Esophagus muscularis mucosa (tissue), 4 donors: ENCODE data around the gene SLC37A1. TPM values are rescaled to one million over a fixed set of nuclear protein-coding genes. Genes with fewer than 3 reads are reported as not detected.

Experiments
- DNase-seq: peaks from one replicate; pipeline ENCODE4 v3.0.0-alpha.2; 2017; ENCODE audit errors: extremely low spot score
- H3K27ac ChIP-seq, 4 donors: fragments of 200-600 bp; sonication (generic); replicated peaks in 1 of 4; 1 replicate in 3 of 4; 2 replicates in 1 of 4; pipeline ENCODE4 v1.5.1; 2016 to 2019; ENCODE audit warnings: mild to moderate bottlenecking in 1 of 4
- H3K27me3 ChIP-seq, 4 donors: fragments of 200-600 bp; sonication (generic); one replicate each; pipeline versions ENCODE4 v1.5.1 to v1.6.0; 2016 to 2019
- H3K36me3 ChIP-seq, 4 donors: fragments of 200-600 bp; sonication (generic); one replicate each; pipeline ENCODE4 v1.5.1; 2016 to 2019
- H3K4me1 ChIP-seq, 4 donors: fragments of 200-600 bp; sonication (generic); one replicate each; pipeline ENCODE4 v1.5.1; 2016 to 2019
- H3K4me3 ChIP-seq, 4 donors: fragments of 200-600 bp; sonication (generic); 1 replicate in 2 of 4; 2 replicates in 2 of 4; pipeline ENCODE4 v1.5.1; 2016 to 2019; ENCODE audit warnings: mild to moderate bottlenecking in 4 of 4, moderate library complexity in 1 of 4
- H3K9me3 ChIP-seq, 4 donors: fragments of 200-600 bp; sonication (generic); 1 replicate in 3 of 4; 2 replicates in 1 of 4; pipeline ENCODE4 v1.5.1; 2016 to 2019
- EP300 ChIP-seq: sonication (generic); formaldehyde crosslinking; IDR thresholded peaks from one replicate; pipeline ENCODE4 v1.6.1; 2017; ENCODE audit warnings: antibody characterized with exemption
- POLR2A ChIP-seq: fragments of 450-650 bp; IDR thresholded peaks from one replicate; pipeline ENCODE4 v1.6.1; 2017; ENCODE audit warnings: antibody characterized with exemption, moderate library complexity, mild to moderate bottlenecking, low read depth
- POLR2AphosphoS5 ChIP-seq, 2 donors: sonication (generic); formaldehyde crosslinking; IDR thresholded peaks; one replicate each; pipeline ENCODE4 v1.6.1; 2017; ENCODE audit warnings: antibody characterized with exemption in 2 of 2
- WGBS: methylation state at CpG from one replicate; pipeline ENCODE4 v1.1.5; 2018; 5-methylcytosine and 5-hydroxymethylcytosine counted together
- intact Hi-C: fragments of 100-400 bp; cut with DNase I; formaldehyde crosslinking; loops from one replicate; pipeline ENCODE4 v1.15.1; 2023
- total RNA-seq, 4 donors: library from RNA; depleted of rRNA; stranded (reverse); fragments of >200 nt; gene quantifications; one replicate each; pipeline versions ENCODE4 v1.1.0 to v1.2.1, GENCODE V29; 2016
- TF ChIP-seq, protein P1 (sequence below), 3 experiments: fragments of 200-600 bp in 2 of 3; fragments of 450-650 bp in 1 of 3; sonication (generic) in 2 of 3; IDR thresholded peaks; one replicate each; pipeline ENCODE4 v1.5.1; 2017 to 2019; ENCODE audit warnings: antibody characterized with exemption in 3 of 3, mild to moderate bottlenecking in 2 of 3, moderate library complexity in 1 of 3

Gene SLC37A1
- total RNA-seq, result 10 to 100 TPM in 1 of 4 donors, 1 to 10 TPM in 3; 5.4 to 11.1 (median 7.1) TPM

GRCh38 chr21:42513151-42513984, at the start of gene SLC37A1:
SLC37A1 (plus strand) TSS chr21:42513852; CDS start chr21:42518455, 4,603 bp downstream.
- no peak for DNase-seq
- no peaks in the 10 kb centered on the region for H3K9me3 ChIP-seq
- H3K36me3 ChIP-seq, result peaks cover 0 to 6% (median 5%) of the 10 kb centered on the region in 4 donors
- H3K27ac ChIP-seq, result peak within 1 kb of the TSS; percentile 64 to 78 (median 69)
- TF ChIP-seq, protein P1, sequence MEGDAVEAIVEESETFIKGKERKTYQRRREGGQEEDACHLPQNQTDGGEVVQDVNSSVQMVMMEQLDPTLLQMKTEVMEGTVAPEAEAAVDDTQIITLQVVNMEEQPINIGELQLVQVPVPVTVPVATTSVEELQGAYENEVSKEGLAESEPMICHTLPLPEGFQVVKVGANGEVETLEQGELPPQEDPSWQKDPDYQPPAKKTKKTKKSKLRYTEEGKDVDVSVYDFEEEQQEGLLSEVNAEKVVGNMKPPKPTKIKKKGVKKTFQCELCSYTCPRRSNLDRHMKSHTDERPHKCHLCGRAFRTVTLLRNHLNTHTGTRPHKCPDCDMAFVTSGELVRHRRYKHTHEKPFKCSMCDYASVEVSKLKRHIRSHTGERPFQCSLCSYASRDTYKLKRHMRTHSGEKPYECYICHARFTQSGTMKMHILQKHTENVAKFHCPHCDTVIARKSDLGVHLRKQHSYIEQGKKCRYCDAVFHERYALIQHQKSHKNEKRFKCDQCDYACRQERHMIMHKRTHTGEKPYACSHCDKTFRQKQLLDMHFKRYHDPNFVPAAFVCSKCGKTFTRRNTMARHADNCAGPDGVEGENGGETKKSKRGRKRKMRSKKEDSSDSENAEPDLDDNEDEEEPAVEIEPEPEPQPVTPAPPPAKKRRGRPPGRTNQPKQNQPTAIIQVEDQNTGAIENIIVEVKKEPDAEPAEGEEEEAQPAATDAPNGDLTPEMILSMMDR (IDR thresholded peaks at IDR 0.05), result peak in 1 of 3 experiments; percentile 6
- TF ChIP-seq POLR2A, result no peak
- H3K4me3 ChIP-seq, result peak within 1 kb of the TSS; percentile 80 to 93 (median 86)
- intact Hi-C loops, result no loop called here
- H3K27me3 ChIP-seq, result no peaks in the 10 kb centered on the region
- WGBS, result 52% methylated on average over 25 of the region's 88 CpGs
- H3K4me1 ChIP-seq, result peaks cover 12 to 29% (median 24%) of the 10 kb centered on the region in 4 donors

DNA sequence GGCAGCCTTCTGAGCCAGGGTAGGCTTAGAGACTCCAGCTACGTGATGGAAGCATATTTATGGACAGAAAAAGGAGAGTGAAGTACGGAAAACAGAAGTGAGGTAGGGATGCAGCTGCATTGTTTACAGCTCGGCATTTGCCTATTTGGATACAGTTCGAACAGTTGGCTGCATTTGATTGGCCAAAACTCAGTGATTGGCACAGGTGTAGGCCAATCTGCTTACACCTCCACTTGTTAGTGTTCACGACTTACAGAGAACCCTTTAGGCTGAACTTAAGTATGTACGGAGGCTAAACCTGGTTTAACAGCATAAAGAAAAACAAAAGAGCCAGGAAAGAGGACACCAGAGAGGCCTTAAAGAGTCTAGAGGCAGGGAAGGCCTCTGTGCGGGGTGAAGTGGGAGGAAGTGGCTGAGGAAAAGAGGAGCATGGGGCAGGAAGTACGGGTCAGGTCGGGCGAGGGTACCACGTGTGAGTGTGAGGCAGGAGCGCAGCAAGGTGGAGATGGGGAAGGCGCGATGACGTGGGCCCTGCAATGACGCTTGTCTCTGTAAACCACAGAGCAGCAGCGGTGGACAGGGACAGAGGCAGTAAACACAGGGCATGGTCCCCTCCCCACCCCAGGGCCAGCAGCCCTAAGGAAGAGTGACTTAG, 49.7 kb upstream of the SLC37A1 start:
- peaks cover 4 to 12% (median 8%) of the 10 kb centered on the region in 4 donors for H3K4me1 ChIP-seq
- intact Hi-C loops, result no loop called here
- no peak overlapping the region for H3K27ac ChIP-seq
- H3K36me3 ChIP-seq, result no peaks in the 10 kb centered on the region
- H3K27me3 ChIP-seq, result no peaks in the 10 kb centered on the region
- 74% methylated on average over 17 of the region's 17 CpGs for WGBS
- H3K9me3 ChIP-seq, result no peaks in the 10 kb centered on the region
- no peak for DNase-seq
- TF ChIP-seq EP300, result no peak
- TF ChIP-seq, protein P1 (IDR thresholded peaks at IDR 0.05), result no peak
- TF ChIP-seq POLR2AphosphoS5 (IDR thresholded peaks at IDR 0.05), result no peak
- TF ChIP-seq POLR2A, result no peak
- no peak overlapping the region for H3K4me3 ChIP-seq

DNA sequence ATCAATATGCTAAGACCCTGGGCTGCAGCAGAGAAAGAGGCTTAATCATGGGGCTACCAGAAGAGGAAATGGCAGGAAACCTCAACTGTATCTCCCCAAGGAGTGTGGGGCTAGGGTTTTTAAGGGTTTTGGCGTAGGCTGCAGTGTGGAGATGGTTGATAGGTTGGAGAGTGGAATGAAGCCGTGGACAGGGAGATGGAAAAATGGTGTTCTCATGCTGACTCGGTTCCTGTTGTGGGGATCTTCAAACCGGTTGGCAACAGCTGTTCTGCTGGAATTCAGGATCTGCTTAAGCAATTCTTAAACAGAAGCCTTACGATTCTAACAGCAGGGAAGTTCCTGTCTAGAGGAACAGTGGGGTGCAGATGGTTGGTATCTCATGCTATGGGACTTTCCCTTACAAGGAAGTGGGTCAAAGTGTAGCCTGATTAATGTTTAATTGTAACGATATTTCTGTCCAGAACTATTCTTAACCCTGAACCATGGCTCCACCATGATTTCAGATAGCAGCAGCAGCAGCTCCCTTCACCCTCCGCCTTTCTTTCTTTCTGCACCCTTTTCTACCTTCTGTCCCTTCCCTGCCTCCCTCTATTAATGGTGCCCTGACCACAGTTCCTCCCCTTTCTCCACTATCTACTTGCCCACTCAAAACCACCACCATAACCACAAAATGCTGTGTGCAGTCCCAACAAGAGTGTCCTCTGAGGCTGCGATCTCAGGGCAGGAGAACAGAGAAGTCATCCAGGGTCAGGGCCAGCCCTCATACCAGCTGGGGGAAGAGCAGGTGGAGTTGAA, 48.4 kb upstream of the SLC37A1 start:
- WGBS, result 50% methylated on average over 8 of the region's 8 CpGs
- intact Hi-C loops, result loop anchor here (5.0 kb wide), 1 partner anchor 72 kb away; no protein-coding TSS in a partner anchor

DNA sequence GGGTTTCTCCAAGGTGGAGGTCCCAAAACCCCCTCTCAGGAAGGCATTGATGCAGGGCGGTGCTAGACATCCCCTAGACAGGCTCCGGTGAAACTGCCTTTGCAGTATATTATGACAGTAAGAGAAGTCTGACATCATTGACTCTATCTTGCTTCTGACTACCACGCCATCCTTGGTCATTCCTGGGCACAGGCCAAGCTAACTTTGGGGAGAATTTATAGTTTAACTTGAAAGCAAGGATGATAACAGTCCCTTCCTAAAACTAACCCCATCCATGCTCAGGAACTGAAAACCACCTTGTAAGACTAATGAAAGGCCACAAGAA, 47.9 kb upstream of the SLC37A1 start:
- TF ChIP-seq POLR2A (no peak), POLR2AphosphoS5 (IDR thresholded peaks at IDR 0.05) (no peak), EP300 (no peak)
- TF ChIP-seq, protein P1 (IDR thresholded peaks at IDR 0.05), result no peak

More for the DNA sequence above, 48.4 kb upstream of the SLC37A1 start:
- no peak overlapping the region for H3K27ac ChIP-seq
- no peaks in the 10 kb centered on the region for H3K9me3 ChIP-seq
- H3K4me1 ChIP-seq, result peaks cover 4 to 12% (median 8%) of the 10 kb centered on the region in 4 donors
- no peak for DNase-seq
- H3K27me3 ChIP-seq, result no peaks in the 10 kb centered on the region
- no peaks in the 10 kb centered on the region for H3K36me3 ChIP-seq
- no peak for TF ChIP-seq POLR2A
- no peak for TF ChIP-seq POLR2AphosphoS5 (IDR thresholded peaks at IDR 0.05)
- no peak for TF ChIP-seq EP300
- TF ChIP-seq, protein P1 (IDR thresholded peaks at IDR 0.05), result no peak
- H3K4me3 ChIP-seq, result no peak overlapping the region

More for the DNA sequence above, 47.9 kb upstream of the SLC37A1 start:
- H3K4me3 ChIP-seq, result no peak overlapping the region
- H3K9me3 ChIP-seq, result no peaks in the 10 kb centered on the region
- H3K4me1 ChIP-seq, result peaks cover 4 to 12% (median 8%) of the 10 kb centered on the region in 4 donors
- H3K27me3 ChIP-seq, result no peaks in the 10 kb centered on the region
- WGBS, result 87% methylated on average over 3 of the region's 3 CpGs
- no peak overlapping the region for H3K27ac ChIP-seq
- H3K36me3 ChIP-seq, result no peaks in the 10 kb centered on the region
- intact Hi-C loops, result loop anchor here (5.0 kb wide), 1 partner anchor 72 kb away; no protein-coding TSS in a partner anchor
- no peak for DNase-seq
